ENCODE results near the gene MRPS6.

MRPS6 gene

DNA sequence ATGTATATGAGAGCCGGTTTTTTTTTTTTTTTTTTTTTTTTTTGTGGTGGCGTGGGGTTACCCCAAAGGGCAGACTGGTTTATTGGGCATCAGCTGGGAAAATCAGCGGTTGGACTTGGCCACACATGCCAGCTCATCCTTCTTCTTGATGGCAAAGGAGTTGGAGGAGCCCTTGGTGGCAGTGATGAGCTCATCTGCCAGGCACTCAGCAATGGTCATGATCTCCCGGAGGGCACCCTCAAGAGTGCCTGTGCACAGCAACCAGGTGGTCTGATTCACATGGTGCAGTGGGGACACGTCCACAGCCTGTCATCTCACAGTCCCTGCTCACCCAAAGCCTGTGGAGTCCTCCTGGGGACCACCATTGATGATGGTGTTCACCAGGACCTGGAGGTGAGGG lies 62.0 kb downstream of the MRPS6 start:
- no peak for DNase-seq

DNA sequence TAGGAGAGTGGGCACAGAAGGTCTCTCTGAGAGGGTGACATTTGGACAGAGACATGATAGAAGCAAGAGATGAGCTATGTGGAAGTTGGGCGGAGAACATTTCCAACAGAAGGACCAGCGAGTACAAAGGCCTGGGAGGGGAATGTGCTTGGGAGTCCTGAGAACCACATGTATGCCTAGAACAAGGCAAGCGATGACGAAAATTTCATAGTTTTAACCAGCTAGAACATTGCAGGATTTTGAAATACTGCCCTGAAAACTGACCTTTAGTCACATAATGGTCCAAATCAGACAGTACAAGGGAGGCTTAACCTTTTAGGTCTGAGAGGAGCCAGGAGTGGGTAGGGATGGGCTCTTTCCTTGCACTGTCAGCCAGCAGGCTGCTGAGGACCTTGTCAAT lies 68.0 kb downstream of the MRPS6 start:
- no peak for DNase-seq

DNA sequence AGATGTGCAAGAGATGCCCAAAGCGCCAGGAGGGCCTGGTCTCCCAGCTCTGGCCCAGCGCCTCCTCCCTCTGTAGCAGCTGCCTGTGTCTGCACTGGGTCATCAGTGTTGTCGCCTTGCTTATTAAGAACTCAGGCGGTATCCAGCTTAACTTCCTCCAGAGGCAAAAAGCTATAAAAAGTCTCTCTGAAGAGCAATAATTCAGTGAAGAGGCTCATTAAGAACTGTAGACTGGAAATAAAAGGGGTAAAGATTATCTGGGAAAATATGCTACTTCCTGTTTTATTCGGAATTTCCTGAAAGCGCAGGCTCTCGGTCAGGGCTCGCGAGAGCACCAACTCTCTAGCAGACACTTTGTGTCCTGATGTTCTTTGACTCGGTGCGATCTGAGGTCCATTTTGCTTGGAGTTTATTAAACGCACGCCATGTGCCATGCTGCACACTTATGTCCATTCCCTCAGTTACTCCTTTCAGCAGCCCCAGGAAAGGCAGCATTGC lies 70.4 kb downstream of the MRPS6 start:
- DNase-seq = no peak

DNA sequence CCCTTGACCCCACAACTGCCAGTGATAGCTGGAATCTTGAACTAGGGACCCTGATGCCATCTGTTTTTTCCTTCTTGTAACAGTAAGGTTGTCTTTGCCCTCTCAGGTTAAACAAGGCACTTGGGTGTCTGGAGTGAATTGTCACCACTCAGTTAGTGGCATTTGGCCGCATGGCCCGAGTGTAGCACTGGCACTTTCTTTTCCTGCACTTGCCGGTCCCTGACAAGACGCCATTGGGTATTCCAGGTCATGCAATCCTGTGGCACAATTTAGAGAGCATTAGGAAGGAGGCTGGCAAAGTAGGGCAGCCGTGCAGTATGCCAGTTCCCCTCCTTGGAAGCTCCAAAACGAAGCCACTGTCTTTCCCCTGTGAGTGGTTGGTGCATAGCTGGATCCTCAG lies 70.8 kb downstream of the MRPS6 start:
- no peak for DNase-seq

DNA sequence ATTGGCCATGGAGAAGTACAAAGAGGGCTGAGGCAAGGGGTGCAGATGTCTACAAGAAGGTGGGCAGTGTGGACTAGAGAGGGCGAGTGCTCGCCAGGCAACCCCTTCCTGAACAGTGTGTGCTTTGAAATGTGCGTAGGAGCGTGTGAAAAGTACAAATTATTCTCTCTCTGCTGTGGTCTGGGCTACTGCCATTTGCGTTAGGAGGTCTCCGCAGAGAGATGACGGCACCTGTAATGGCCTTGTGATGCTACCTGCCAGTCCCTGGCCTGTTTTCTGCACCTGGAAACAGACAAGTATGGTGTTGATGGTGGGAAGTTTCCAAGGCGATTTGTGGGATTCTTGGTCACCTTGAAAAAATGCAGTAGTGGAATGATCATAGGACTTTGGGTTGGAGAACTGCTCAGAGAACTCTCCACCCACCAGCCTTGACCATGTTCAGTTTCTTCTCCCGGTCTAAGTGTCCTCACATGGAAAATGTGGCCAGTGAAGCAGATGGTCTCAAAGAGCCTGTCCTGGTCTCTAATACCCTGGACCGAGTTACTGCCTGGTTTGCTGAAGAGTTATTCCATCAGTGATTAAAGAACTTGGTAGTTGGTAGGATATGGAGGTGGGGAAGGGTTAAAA lies 74.5 kb downstream of the MRPS6 start:
- DNase-seq = no peak

DNA sequence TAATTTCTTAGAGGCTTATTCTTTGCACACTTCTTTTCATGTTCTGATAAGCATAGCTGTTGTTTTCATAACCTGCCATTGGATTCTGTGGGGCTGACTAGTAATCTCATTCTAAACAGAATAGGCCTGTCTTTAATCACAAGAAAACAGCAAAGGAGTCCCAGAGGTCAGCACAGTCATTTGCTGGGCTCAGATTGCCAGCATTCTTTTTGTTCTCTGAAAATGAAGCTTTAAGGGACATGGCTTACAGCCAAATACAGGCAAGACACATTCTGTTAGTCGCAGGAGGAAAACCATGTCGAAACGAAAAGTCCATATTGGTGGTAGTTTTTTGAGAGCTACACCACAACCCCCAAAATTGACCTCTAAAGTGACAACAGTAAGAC lies 75.0 kb downstream of the MRPS6 start:
- DNase-seq = no peak

DNA sequence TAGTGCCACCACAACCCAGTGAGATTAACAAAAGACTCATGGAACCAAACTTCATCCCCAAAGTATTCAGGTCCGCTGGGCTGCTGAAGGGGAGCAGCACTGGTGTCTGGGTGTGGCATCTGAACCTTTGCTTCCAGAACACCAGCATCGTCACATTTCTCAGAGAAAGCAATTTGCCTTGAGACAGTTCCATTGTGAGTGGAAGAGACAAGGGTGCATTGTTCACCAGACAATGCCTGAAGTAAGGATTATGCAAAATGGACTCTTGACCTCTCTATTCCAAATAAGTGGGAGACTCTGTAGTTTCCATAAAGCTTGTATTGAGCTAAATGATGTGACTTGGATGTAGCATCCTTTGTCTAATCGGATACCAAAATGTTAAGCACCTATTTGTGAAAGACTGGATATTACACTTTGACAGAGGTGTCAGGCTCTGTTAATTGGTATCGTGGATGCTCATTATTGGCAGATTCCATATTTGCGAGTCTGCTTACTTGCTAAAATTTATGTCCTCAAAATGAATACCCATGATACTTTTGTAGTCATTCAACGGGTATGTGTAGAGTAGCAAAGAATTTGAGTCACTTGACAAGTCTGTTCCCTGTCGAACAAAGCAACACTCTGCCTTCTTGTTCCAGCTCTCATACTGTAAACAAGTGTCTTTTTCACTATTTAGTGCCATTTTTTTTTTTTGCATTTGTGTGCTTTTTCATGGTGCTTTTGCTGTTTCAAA lies 75.6 kb downstream of the MRPS6 start:
- DNase-seq = no peak

DNA sequence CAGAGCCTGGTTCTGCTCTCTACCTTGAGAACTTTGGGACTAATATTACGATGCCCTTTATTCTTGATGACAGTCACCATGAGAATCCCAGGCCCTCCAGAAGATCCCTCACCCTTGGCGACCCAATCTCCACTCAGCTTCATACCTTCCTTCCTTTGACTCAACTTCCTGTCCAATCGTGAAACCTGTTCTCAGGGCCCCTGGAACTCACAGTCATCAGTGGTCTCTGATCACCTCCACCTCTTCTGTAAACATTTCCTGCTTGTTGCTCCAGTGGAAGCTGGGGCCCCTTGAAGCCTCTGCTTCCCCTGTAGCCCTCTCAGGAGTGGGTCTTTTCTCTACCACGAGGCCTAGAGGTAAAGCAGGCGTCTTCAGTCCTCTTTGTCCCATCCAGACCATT lies 79.1 kb downstream of the MRPS6 start:
- no peak for DNase-seq

DNA sequence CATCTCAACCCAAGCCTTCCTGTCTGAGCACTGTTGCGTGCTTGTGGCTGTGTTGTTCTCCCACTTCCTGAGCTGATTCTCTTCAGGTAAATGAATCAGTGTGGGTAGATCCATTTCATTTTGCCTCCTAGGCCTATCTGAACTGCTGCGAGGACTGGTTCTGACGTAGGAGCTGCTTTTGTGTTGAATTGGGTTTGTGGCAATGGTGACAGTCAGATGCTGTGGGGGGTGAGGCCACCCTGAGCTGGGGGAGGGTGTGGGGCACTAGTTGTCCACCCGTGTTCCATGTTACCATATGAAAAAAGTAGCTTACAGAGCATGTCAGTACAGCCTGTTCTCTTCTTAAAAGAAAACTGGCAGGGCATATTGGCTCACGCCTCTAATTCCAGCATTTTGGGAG lies 81.5 kb downstream of the MRPS6 start:
- DNase-seq = no peak

DNA sequence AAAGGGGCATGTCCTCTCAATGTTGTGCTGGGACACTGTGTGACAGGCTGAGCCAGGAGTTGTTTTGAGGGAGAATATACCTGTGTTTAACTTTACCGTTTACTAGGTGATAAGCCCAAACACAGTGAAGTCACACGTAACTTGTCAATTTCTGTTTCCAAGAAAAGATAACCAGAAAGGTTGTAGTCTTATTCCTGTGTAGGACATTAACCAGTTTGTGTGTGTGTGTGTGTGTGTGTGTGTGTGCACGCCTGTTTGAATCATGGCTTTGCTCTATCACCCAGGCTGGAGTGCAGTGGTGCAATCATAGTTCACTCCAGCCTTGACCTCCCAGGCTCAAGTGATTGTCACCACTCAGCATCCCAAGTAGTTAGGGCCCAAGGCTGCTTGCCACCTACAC lies 83.6 kb downstream of the MRPS6 start:
- no peak for DNase-seq

DNA sequence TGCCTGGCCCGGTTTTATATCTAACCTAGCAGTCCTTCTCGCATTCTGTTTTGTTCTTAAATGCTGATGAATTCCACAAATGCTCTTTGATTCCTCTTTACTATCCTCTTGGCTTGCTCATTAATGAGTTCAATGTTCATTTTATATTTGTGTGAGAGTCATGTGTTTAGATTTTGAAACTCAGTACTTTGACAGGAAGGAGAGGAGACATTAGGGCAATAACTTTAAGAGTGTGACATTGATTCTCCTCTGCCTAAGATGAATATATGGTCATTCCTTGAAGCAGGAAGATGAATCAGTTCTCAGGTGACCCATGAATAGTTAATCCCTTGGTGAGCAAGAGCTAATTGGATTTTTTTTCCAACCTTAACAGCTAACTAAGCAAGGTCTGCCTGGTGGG lies 84.1 kb downstream of the MRPS6 start:
- DNase-seq = no peak

DNA sequence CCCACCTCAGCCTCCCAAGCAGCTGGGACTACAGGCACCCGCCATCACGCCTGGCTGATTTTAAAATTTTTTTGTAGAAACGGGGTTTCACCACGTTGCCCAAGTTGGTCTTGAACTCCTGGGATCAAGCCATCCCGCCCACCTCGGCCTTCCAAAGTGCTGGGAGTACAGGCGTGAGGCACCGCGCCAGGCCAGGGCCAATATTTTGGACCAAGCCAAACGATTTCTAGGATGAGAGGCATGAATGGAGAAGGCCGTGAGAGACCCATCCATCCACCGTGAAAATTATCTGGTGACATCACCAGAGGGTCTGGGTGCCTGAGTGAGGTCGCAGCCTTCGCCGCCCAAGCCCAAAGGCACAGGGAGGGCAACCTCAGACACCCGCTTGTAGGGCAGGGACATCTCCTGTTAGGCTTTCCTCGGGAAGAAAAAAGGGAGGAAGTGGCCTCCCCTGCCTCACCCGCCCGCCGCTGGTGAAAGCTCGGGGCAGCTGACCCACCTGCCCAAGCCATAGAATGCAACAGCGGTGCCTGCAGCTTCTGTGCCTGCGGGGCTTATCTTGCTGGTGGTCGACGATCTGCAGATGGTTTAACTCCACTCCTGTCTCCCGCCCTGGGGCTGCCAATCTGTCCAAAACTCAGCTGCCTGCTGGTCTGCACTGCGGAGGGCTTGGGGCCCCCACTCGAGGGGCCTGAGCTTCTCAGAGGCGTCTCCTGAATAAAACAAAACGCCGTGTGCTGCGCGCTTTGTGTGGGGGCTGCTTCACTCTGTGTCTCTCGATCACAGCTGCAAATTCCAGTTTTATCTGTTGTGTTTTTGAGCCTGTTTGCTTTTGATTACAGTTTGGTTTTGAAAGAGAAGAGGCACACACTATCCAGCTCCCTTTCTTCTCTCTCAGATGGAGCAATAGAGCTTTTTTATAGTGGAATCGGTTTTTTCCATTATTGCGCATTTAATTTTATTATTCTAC lies 85.8 kb downstream of the MRPS6 start:
- no peak for DNase-seq

DNA sequence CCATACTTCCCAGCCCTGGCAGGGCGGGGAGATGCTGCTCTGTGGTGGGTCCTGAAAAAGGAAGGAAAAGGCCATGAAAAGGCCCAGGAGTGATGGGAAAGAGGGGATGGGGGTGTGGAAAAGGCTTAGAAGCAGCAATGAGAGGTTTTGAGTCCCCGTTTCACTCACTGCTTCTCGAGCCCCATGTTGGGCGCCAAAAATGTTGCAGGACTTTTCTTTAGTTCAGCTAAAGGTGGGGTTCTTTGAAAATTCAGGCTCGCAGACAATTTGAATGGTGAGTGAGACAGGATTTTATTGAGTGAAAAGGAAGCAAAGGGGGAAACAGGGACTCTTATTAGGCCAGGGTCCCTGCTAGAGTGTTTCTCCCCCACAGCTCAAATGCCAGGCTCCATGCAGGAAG lies 93.1 kb downstream of the MRPS6 start:
- DNase-seq = no peak

DNA sequence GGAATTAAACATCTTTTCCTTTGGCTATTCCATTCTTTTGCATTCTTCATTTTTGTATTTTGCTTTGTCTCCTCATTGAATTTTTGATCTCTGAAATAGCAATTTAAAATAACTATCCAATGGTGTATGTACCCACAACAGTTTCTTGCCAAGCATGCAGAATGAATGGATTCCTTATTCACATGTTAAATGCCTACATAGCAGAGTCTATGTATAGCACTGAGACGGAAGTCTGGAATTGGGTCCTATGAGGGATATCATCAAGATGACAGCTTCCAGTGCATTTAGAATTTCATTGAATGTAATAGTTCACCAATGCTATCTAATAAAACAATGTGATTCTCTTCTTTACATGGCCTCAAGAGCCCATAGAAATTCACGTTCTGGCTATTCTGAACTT lies 97.5 kb downstream of the MRPS6 start:
- DNase-seq = no peak

DNA sequence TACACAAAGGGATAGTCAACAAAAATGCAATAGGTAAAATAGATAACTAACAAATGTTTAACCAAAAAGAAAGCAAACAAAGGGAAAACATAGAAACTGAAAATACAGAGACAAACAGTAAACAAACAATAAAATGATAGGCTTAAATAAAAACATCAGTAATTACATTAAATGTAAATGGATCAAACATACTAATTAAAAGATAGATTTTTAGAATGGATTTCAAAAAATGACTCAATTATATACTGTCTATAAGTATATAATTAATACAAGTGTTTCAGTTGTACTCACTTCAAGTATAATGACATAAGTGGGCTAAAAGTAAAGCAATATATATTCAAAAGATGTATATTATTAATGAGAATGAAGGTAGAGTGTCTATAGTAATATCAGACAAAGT lies 101.1 kb downstream of the MRPS6 start:
- DNase-seq = no peak

DNA sequence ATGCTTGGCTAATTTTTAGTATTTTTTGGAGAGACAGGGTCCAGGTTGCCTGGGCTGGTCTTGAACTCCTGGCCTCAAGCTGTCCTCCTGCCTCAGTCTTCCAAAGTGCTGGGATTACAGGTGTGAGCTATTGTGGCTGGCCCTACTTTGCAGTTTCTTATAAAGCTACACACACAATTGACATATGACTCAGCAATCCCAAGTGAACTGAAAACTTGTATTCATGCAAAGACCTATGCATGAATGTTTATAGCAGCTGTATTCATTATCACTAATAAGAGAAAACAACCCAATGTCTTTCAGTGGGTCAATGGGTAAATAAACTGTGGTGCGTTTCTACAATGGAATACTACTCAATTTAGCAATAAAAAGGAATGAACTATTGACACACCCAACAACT lies 103.1 kb downstream of the MRPS6 start:
- DNase-seq = no peak

DNA sequence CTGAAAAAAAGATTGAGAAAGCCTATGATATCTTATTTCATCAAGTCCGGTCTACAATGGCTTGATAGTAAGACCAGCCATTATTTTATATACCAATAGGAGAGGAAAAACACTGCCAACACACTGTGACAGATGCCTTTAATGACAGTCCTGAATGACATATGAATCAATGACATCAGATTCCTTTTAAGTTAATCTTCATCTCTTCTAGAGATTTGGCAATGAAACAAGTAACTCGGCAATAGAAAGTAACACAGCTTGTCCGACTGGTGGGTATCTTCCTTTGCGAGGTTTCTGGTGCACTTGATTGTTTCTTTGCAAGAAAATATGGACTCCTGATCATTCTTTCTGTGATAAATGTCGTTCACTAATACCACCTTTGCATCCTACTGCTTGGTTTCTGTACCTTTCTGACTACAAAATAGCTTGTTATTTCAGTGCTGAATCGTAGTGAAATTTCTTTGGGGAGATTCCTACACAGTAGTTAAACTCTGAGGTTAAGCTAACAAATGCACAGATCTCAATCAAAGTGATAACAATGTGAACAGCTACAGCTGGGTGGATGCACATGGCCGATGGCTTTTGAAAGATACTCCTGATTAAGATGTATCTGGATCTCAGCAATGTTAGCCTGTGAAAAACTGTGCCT lies 104.7 kb downstream of the MRPS6 start:
- no peak for DNase-seq

DNA sequence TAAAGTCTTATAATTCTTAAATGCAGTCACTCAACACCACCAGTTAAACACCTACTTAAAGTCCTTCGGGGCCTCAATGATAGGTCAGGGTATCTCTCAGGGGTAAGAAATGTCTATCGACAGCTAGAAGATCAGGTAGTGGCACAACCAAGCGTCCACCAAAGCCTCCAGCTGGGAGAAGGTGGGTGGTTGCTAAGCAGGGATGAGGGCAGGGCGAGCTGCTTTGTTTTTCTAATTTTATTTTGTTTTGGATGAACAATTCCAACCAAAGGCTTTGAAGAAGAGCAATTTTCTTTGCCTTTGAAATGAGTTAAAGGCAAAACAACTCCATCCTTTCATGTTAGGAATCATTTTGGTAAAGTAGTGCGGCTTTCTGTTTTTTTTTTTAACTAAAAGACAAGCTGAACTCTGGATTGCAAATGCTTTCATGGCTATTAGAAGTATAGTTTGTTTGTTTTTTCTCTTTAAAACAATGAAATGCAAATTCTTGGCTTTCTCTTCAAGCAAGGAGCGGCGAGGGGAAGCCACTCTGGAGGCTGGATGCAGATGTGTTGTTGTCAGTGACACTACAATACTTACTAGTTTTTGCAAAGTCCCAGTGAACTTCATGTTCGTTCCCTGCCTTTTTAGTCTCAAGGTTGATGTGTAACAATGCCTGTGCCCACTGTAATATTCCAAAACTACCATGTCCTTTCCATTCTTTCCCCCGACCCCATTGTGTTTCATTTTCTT lies 106.0 kb downstream of the MRPS6 start:
- DNase-seq = no peak

DNA sequence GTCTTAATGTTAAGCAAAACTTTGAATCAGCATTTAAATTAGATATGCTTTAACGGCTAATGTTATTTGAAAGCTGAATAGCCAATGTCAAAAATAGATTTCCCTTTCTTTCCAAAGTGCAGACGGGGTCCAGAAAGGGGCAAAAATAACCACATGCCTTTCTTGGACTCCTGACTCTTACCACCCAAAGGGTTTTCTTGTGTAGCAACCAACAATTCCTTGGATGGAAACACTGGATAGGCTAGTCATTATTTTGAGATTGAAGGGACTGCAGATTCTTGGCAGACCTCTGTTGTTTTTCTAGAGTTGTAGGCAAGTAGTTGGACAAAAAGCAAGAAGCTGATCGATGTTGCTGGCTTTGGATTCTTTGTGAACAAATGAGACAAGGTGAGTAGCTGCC lies 107.0 kb downstream of the MRPS6 start:
- no peak for DNase-seq

DNA sequence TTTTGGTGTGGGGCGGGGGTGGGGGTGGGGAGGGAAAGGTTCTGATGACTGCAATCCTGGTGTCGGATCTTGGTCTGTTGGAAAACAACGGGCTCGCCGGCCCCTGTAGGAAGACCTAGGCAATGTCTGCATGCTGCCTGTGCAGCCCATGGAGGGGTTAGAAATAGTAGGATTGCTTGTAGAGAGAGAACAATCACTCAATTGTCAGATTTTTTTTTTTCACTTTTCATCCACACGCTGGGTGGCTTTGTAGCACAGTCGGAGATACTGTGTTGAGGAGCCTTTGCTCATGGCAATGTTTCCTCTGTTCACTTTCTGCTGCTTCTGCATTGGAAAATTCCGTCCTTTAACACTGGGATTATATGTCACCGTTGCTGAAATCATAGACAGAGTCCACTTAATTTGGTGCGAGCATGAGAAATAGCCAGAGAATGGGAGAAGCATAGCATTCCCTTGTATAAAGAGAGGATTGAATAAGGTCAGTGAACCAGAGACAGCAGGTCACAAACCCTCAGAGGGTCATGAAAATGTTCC lies 107.5 kb downstream of the MRPS6 start:
- no peak for DNase-seq

DNA sequence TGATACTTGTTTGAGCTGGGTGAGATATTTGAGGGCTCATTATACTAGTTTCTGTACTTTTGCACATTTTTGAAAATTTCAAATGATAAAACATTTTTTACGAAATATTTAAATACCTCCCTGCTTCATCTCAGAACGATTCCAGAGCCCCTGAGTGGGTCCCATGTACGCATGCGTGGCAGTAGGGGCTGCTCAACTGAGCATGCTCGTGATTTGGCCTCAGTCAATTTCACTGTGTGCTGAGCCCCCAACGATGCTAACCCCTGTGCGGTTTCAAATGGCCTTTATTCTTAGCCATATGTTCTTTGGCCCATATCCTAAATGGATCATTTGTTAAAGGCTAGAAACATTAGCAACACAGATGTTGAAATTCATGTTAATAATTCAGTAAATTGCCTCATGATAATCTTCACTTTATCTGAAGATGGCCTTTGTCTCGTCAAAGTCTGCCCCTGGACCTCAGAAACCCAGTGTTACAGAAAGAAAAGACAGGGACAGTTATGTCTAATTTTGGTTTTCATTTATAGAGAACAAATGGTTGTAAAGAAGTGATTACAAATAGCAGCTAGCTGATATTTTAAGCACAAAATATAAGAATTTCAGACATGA lies 108.2 kb downstream of the MRPS6 start:
- DNase-seq = no peak

DNA sequence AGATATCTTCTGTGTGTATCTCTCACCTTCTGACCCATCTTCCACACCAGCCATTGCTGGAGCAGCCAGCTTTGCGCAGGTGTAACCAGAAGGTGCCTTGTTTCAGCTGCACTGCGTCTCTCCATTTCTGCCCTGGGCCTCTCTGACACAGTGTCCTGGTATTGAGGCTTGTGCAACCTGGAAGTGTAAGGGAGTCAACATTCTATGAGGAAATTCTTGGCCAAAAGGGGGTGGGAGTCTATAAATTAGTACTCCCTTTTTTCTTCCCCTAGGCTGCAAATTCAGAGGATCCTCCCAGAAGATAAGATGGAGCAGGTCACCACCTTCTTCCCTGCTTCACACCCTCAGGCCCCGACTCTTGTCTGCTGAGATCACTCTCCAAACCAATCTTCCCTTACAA lies 109.1 kb downstream of the MRPS6 start:
- DNase-seq = no peak
